A673 (cell line): ENCODE results near the gene DAB2IP. TPM values are rescaled to one million over a fixed set of nuclear protein-coding genes. Genes with fewer than 3 reads are reported as not detected.

Experiments used
- BruUV-seq: library from RNA; stranded (reverse); fragments of 400-500 nt; replicated peaks from 2 replicates; lab custom pipeline; 2021; lab: Mats Ljungman, UMichigan
- CTCF ChIA-PET: fragments of 300-600 bp; sonication (Branson Sonifier 250); formaldehyde crosslinking; loops from one replicate; lab custom pipeline; 2022; ENCODE audit warnings: antibody characterized with exemption; lab: Charles Lee
- POLR2A ChIA-PET: fragments of 300-600 bp; sonication (Branson Sonifier 250); formaldehyde crosslinking; loops from one replicate; lab custom pipeline; 2022; ENCODE audit warnings: antibody characterized with exemption; ENCODE audit not compliant: low non-redundant PET; lab: Charles Lee
- DNase-seq: peaks from one replicate; pipeline ENCODE4 v3.0.0-alpha.2; 2015; ENCODE audit warnings: low spot score
- H3K27ac ChIP-seq: fragments of 200-600 bp; sonication (generic); 2 replicates; pipeline ENCODE4 v1.5.1; 2016; ENCODE audit warnings: mixed run types, low read depth, mild to moderate bottlenecking, mixed read lengths, antibody characterized with exemption, low read length; ENCODE audit not compliant: poor library complexity, severe bottlenecking
- H3K27me3 ChIP-seq: fragments of 200-600 bp; sonication (generic); replicated peaks from 2 replicates; pipeline ENCODE4 v1.6.1; 2017; ENCODE audit warnings: mixed run types, low read depth, mild to moderate bottlenecking, mixed read lengths, antibody characterized with exemption, low read length; ENCODE audit not compliant: insufficient read depth, poor library complexity
- H3K36me3 ChIP-seq: fragments of 200-600 bp; sonication (generic); 2 replicates; pipeline ENCODE4 v1.6.1; 2016; ENCODE audit warnings: mixed run types, mild to moderate bottlenecking, mixed read lengths, antibody characterized with exemption, low read length; ENCODE audit not compliant: insufficient read depth, poor library complexity, severe bottlenecking
- H3K4me1 ChIP-seq: fragments of 200-600 bp; sonication (generic); 2 replicates; pipeline ENCODE4 v1.6.1; 2017; ENCODE audit warnings: mixed run types, mild to moderate bottlenecking, mixed read lengths, antibody characterized with exemption, low read length; ENCODE audit not compliant: insufficient read depth, poor library complexity, severe bottlenecking
- H3K4me3 ChIP-seq: fragments of 200-600 bp; sonication (generic); 2 replicates; pipeline ENCODE4 v1.5.1; 2016; ENCODE audit warnings: low read depth, mixed run types, mild to moderate bottlenecking, mixed read lengths, low read length; ENCODE audit not compliant: poor library complexity, severe bottlenecking
- H3K9me3 ChIP-seq: fragments of 200-600 bp; sonication (generic); 2 replicates; pipeline ENCODE4 v1.6.1; 2016; ENCODE audit warnings: mixed run types, low read depth, mild to moderate bottlenecking, mixed read lengths, antibody characterized with exemption, low read length; ENCODE audit not compliant: poor library complexity, severe bottlenecking
- EZH2 ChIP-seq: fragments of 200-600 bp; sonication (generic); IDR thresholded peaks from 2 replicates; pipeline ENCODE4 v1.6.1; 2017; ENCODE audit warnings: borderline replicate concordance, low read depth, mild to moderate bottlenecking, mixed read lengths, antibody characterized with exemption, low read length; ENCODE audit not compliant: poor library complexity, severe bottlenecking
- intact Hi-C: fragments of 100-400 bp; cut with micrococcal nuclease; formaldehyde crosslinking; loops from one replicate; pipeline ENCODE4 v1.10.0; 2022; ENCODE audit not compliant: unreplicated experiment
- total RNA-seq: library from RNA; stranded (reverse); gene quantifications from 2 replicates; pipeline ENCODE4 v1.2.3, GENCODE V29; 2021
- TF ChIP-seq, protein P1 (sequence below): fragments of 300-800, 200-600 bp; sonication (generic); conservative IDR thresholded peaks from 2 replicates; pipeline ENCODE4 v1.5.1; 2017; ENCODE audit warnings: low read depth, mild to moderate bottlenecking, antibody characterized with exemption, low read length, moderate library complexity, mixed read lengths

Gene DAB2IP
- total RNA-seq, 1 experiment from 2014 or later: 34.5 TPM

DNA sequence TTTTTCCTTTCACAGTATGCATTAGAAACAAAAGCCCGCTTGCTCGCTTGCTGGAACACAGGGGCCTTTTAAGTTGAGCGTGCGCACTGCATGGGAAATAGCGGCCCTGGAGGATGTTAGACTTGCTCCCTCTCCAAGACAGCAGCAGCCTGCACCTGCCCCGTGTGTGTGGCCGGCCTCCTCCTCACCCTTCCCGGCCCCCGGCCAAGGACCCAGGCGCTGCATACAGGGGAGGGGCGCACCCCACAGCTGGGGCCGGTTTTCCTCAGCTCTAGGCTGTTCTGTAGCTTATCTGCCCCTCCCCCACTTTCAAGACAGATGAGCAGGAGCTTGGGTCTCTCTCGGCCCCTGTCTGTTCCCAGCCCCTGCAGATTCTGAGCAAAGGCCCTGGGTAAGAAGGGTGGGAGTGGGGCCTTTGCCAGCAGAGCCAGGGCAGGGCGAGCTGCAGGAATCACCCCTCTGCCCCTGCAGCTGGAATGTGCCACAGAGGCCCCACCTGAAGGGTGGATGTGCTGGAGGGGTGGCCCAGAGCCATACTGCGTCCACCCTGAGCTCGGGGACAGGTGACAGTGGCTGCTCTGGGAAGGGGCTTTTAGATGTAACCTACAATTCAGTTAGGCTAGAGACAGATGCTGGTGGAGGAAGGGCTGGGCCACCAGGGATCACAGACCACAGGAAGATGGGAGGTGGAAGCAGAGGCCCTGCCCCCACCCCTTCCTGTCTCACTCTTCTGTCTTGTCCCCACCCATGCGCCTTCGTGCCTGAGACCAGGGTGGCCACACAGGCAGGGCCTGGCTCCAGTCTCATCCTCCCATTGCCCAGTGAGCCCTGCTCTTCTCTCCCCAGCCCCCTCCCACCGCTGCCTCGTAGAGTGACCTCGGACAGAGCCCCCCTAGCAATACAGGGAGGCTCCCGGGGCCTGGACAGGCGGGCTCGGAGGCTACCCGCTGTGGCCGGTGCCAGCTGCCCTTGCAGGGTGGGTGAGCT is 132.4 kb downstream of the DAB2IP start:
- Histone ChIP-seq H3K27me3 (no peaks in the 10 kb centered on the region), H3K9me3 (no peaks in the 10 kb centered on the region), H3K27ac (no peak overlapping the region), H3K4me1 (peaks cover 7% of the 10 kb centered on the region), H3K4me3 (no peak overlapping the region), H3K36me3 (peaks cover 11% of the 10 kb centered on the region)
- ChIA-PET CTCF (no interaction called here), POLR2A (no interaction called here)
- intact Hi-C loops: no loop called here
- DNase-seq: no peak
- no peak for TF ChIP-seq EZH2
- TF ChIP-seq, protein P1, sequence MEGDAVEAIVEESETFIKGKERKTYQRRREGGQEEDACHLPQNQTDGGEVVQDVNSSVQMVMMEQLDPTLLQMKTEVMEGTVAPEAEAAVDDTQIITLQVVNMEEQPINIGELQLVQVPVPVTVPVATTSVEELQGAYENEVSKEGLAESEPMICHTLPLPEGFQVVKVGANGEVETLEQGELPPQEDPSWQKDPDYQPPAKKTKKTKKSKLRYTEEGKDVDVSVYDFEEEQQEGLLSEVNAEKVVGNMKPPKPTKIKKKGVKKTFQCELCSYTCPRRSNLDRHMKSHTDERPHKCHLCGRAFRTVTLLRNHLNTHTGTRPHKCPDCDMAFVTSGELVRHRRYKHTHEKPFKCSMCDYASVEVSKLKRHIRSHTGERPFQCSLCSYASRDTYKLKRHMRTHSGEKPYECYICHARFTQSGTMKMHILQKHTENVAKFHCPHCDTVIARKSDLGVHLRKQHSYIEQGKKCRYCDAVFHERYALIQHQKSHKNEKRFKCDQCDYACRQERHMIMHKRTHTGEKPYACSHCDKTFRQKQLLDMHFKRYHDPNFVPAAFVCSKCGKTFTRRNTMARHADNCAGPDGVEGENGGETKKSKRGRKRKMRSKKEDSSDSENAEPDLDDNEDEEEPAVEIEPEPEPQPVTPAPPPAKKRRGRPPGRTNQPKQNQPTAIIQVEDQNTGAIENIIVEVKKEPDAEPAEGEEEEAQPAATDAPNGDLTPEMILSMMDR: no peak
- BruUV-seq: no TSS peak

DNA sequence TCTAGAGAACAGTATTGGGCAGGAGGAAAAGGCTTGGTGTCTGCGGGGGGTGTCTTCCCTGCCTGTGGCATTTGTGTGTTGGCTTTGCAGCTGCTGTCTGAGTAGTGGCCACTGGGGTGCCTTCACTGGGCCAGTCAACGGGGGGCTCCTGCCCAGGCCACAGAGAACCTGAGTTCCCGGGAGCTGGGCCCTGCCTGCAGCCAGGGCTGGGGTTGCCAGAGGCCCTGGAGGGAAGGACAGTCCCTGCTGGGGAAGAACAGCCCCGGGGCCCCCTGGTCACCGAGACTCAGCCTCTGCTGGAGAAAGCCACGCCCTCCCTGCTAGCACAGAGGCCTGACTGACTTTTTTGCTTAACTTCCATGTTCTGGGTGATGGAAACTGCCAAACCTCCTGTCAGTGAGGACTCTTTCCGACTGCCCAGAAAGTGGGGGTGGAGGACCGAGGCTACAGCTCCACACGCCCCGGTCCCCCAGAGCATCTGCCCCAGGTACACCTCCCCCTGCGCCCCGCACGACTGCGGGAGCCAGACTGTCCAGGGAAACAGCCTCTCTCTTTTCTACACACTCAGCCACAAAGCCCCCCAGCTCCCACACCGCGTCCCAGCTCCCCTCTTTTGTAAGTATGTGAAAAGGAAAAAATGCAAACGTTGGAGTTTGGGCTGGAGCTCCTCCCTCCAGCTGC is 133.4 kb downstream of the DAB2IP start:
- CTCF ChIA-PET: no interaction called here
- no peak for DNase-seq
- no peaks in the 10 kb centered on the region for H3K27me3 ChIP-seq
- peaks cover 7% of the 10 kb centered on the region for H3K4me1 ChIP-seq
- intact Hi-C loops: no loop called here
- no peak overlapping the region for H3K27ac ChIP-seq
- TF ChIP-seq, protein P1: no peak
- TF ChIP-seq EZH2: no peak
- no peaks in the 10 kb centered on the region for H3K9me3 ChIP-seq
- POLR2A ChIA-PET: no interaction called here
- TSS peak; percentile 54 for BruUV-seq
- no peak overlapping the region for H3K4me3 ChIP-seq
- H3K36me3 ChIP-seq: peaks cover 11% of the 10 kb centered on the region

DNA sequence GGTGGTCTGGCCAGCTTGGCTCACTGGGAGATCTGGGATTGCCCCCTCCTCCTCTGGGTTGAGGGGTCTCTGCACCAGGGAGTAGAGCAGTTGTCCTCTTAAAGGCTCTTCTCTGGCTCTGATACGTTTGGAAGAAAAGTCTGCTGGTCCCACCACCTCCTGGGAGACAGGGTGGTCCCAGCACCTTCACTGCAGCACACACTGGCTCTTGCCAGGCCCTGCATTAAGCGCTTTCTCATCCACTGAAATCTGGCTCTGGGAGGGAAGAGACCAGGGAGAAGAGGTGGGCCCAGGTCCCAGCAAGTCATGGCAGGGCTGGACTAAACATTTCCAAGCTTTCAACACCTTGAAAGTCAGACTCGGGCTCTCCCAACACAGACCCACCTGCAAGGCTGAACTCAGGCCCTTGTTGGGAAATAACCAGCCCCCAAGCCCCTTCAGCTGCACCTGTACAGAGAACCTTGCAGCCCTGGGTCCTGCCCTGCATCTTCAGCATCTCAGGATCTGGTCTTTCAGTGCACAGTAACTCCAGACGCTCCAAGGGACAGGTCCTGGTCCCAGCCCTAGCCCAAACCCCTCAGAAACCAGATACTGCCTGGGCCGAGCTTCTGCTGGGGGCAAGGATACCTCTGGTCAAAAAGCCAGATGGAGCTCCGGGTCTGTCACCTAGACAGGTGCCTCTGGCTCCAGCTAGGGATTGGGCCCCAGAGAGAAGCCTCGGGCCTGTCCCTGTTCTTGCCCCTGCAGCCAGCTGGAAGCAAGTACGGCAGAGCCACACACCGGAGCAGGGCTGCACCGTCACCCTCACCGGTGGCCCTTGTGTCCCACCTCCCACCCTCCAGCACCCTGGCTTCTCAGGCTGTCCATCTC is 134.5 kb downstream of the DAB2IP start:
- peaks cover 7% of the 10 kb centered on the region for H3K4me1 ChIP-seq
- peaks cover 11% of the 10 kb centered on the region for H3K36me3 ChIP-seq
- ChIA-PET CTCF (no interaction called here), POLR2A (no interaction called here)
- no peaks in the 10 kb centered on the region for H3K27me3 ChIP-seq
- DNase-seq: no peak
- no peak overlapping the region for H3K4me3 ChIP-seq
- BruUV-seq: no TSS peak
- H3K27ac ChIP-seq: no peak overlapping the region
- intact Hi-C loops: no loop called here
- no peak for TF ChIP-seq EZH2
- TF ChIP-seq, protein P1: no peak
- H3K9me3 ChIP-seq: no peaks in the 10 kb centered on the region
